BLaER1 treated with 17β-estradiol and CSF1 and Interleukin-3, amounts not matched to agents 10 nM and 100 nM (cell line): ENCODE results near the gene SETD3.
A peak's percentile ranks its signal among the peaks of the same experiment; 100 is the strongest.

ENCODE experiments used
- H3K27ac ChIP-seq, 11 experiments: shearing (Covaris generic); formaldehyde crosslinking; 2 replicates each; pipeline ENCODE4 v1.8.1; 2022
- H3K27me3 ChIP-seq, 11 experiments: shearing (Covaris generic); formaldehyde crosslinking; 2 replicates each; pipeline ENCODE4 v1.8.1; 2022
- H3K36me3 ChIP-seq, 11 experiments: shearing (Covaris generic); formaldehyde crosslinking; 2 replicates each; pipeline ENCODE4 v1.8.1; 2022
- H3K4me1 ChIP-seq, 10 experiments: shearing (Covaris generic); formaldehyde crosslinking; 2 replicates each; pipeline ENCODE4 v1.8.1; 2022
- H3K4me2 ChIP-seq, 11 experiments: shearing (Covaris generic); formaldehyde crosslinking; 2 replicates each; pipeline ENCODE4 v1.8.1; 2022
- H3K4me3 ChIP-seq, 10 experiments: shearing (Covaris generic); formaldehyde crosslinking; 2 replicates each; pipeline ENCODE4 v1.8.1; 2022
- H3K9ac ChIP-seq, 11 experiments: shearing (Covaris generic); formaldehyde crosslinking; 2 replicates each; pipeline ENCODE4 v1.8.1; 2022
- H3K9me3 ChIP-seq, 11 experiments: shearing (Covaris generic); formaldehyde crosslinking; replicated peaks in 1 of 11; 2 replicates each; pipeline ENCODE4 v1.8.1; 2022
- H4K20me1 ChIP-seq, 11 experiments: shearing (Covaris generic); formaldehyde crosslinking; 2 replicates each; pipeline ENCODE4 v1.8.1; 2022
- Cebpa-rat ChIP-seq, 11 experiments: shearing (Covaris generic); IDR thresholded peaks; 2 replicates each; pipeline ENCODE4 v1.8.1; 2022

Gene SETD3

DNA sequence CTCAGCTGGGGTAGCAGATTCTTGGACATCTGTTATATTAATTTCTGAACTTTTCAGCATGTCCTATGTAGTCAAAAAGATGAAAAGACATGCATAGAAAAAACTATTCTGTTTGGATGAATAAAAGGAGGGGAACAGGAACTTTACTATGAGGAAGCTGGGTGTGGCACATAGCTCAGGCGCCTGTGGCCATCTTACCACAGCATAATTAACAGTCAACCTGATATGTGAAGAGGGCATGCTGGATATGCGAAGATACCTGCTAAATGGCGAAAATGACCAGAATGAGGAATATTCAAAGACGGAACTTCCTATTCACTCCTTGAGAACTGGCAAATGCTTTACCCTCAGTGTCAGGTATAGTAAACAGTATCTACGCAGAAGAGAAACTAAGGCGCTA lies 18.4 kb downstream of the SETD3 start:
- no peaks in the 10 kb centered on the region for H3K27me3 ChIP-seq
- H3K4me2 ChIP-seq: peak overlapping the region in 2 of 11 experiments; percentile 31 to 32; a peak in 4 of 22 replicates
- H3K36me3 ChIP-seq: peaks cover 92 to 100% (median 98%) of the 10 kb centered on the region in 11 experiments

GRCh38 chr14:99461411-99462085 lies 19.1 kb downstream of the SETD3 start:
- Histone ChIP-seq H4K20me1 (peaks cover 37 to 92% (median 74%) of the 10 kb centered on the region in 11 experiments; a peak in 21 of 22 replicates), H3K4me3 (no peak overlapping the region), H3K36me3 (peaks cover 98 to 100% (median 100%) of the 10 kb centered on the region in 11 experiments), H3K4me2 (peak overlapping the region in 1 of 11 experiments; percentile 32; a peak in 1 of 22 replicates), H3K4me1 (peaks cover 0 to 11% (median 5%) of the 10 kb centered on the region in 10 experiments; a peak in 11 of 20 replicates), H3K27ac (no peak overlapping the region), H3K27me3 (no peaks in the 10 kb centered on the region), H3K9ac (no peak overlapping the region), H3K9me3 (no peaks in the 10 kb centered on the region)
- TF ChIP-seq Cebpa-rat (IDR thresholded peaks at IDR 0.05): no peak

More for the DNA sequence above, 18.4 kb downstream of the SETD3 start:
- peaks cover 43 to 92% (median 77%) of the 10 kb centered on the region in 11 experiments for H4K20me1 ChIP-seq
- no peaks in the 10 kb centered on the region for H3K9me3 ChIP-seq
- no peak for TF ChIP-seq Cebpa-rat (IDR thresholded peaks at IDR 0.05)
- H3K27ac ChIP-seq: no peak overlapping the region
- H3K9ac ChIP-seq: no peak overlapping the region
- peaks cover under 1 to 11% (median 10%) of the 10 kb centered on the region in 10 experiments for H3K4me1 ChIP-seq
- no peak overlapping the region for H3K4me3 ChIP-seq

GRCh38 chr14:99460793-99461192 lies 19.9 kb downstream of the SETD3 start:
- Histone ChIP-seq H3K36me3 (peaks cover 98 to 100% (median 99%) of the 10 kb centered on the region in 11 experiments), H4K20me1 (peaks cover 29 to 89% (median 68%) of the 10 kb centered on the region in 11 experiments; a peak in 21 of 22 replicates), H3K4me2 (no peak overlapping the region), H3K4me1 (peaks cover 0 to 11% (median 0%) of the 10 kb centered on the region in 10 experiments; a peak in 7 of 20 replicates), H3K9me3 (no peaks in the 10 kb centered on the region), H3K4me3 (no peak overlapping the region), H3K9ac (no peak overlapping the region), H3K27ac (no peak overlapping the region), H3K27me3 (no peaks in the 10 kb centered on the region)
- TF ChIP-seq Cebpa-rat (IDR thresholded peaks at IDR 0.05): no peak

GRCh38 chr14:99459481-99460100 lies 21.1 kb downstream of the SETD3 start:
- H3K9me3 ChIP-seq: no peaks in the 10 kb centered on the region
- peaks cover 98 to 100% (median 99%) of the 10 kb centered on the region in 11 experiments for H3K36me3 ChIP-seq
- peaks cover 0 to 11% (median 0%) of the 10 kb centered on the region in 10 experiments; a peak in 7 of 20 replicates for H3K4me1 ChIP-seq
- peaks cover 23 to 89% (median 63%) of the 10 kb centered on the region in 11 experiments; a peak in 21 of 22 replicates for H4K20me1 ChIP-seq
- H3K9ac ChIP-seq: no peak overlapping the region
- no peak overlapping the region for H3K4me2 ChIP-seq
- H3K27me3 ChIP-seq: no peaks in the 10 kb centered on the region
- no peak overlapping the region for H3K27ac ChIP-seq
- no peak overlapping the region for H3K4me3 ChIP-seq
- no peak for TF ChIP-seq Cebpa-rat (IDR thresholded peaks at IDR 0.05)

- TF ChIP-seq Cebpa-rat (IDR thresholded peaks at IDR 0.05): no peak
- H4K20me1 ChIP-seq: peaks cover 16 to 90% (median 68%) of the 10 kb centered on the region in 11 experiments; a peak in 20 of 22 replicates
- H3K27me3 ChIP-seq: no peaks in the 10 kb centered on the region
- no peaks in the 10 kb centered on the region for H3K9me3 ChIP-seq
- H3K9ac ChIP-seq: no peak overlapping the region
- no peak overlapping the region for H3K27ac ChIP-seq
- H3K4me3 ChIP-seq: no peak overlapping the region
- peaks cover 0 to 17% (median 10%) of the 10 kb centered on the region in 10 experiments; a peak in 9 of 20 replicates for H3K4me1 ChIP-seq
- peaks cover 97 to 100% (median 100%) of the 10 kb centered on the region in 11 experiments for H3K36me3 ChIP-seq
- H3K4me2 ChIP-seq: no peak overlapping the region
These were observed 26.4 kb downstream of the SETD3 start for GRCh38 chr14:99454246-99454645.

- no peak for TF ChIP-seq Cebpa-rat (IDR thresholded peaks at IDR 0.05)
- Histone ChIP-seq H3K9ac (no peak overlapping the region), H3K27ac (no peak overlapping the region), H3K9me3 (no peaks in the 10 kb centered on the region), H3K4me1 (peaks cover 0 to 17% (median 10%) of the 10 kb centered on the region in 10 experiments; a peak in 9 of 20 replicates), H3K4me3 (no peak overlapping the region), H4K20me1 (peaks cover 21 to 92% (median 70%) of the 10 kb centered on the region in 11 experiments; a peak in 19 of 22 replicates), H3K27me3 (no peaks in the 10 kb centered on the region), H3K36me3 (peaks cover 97 to 100% (median 100%) of the 10 kb centered on the region in 11 experiments), H3K4me2 (no peak overlapping the region; a peak in 1 of 22 replicates)
These were observed 27.7 kb downstream of the SETD3 start for GRCh38 chr14:99452968-99453367.

GRCh38 chr14:99451234-99451633 lies 29.4 kb downstream of the SETD3 start:
- H3K9ac ChIP-seq: no peak overlapping the region
- no peaks in the 10 kb centered on the region for H3K27me3 ChIP-seq
- H4K20me1 ChIP-seq: peaks cover 21 to 96% (median 77%) of the 10 kb centered on the region in 11 experiments; a peak in 19 of 22 replicates
- H3K4me1 ChIP-seq: peaks cover 0 to 17% (median 10%) of the 10 kb centered on the region in 10 experiments; a peak in 9 of 20 replicates
- peaks cover 98 to 100% (median 100%) of the 10 kb centered on the region in 11 experiments for H3K36me3 ChIP-seq
- H3K9me3 ChIP-seq: no peaks in the 10 kb centered on the region
- H3K4me2 ChIP-seq: no peak overlapping the region
- no peak overlapping the region for H3K4me3 ChIP-seq
- H3K27ac ChIP-seq: no peak overlapping the region
- TF ChIP-seq Cebpa-rat (IDR thresholded peaks at IDR 0.05): no peak

GRCh38 chr14:99450266-99450665 lies 30.4 kb downstream of the SETD3 start:
- H3K4me2 ChIP-seq: no peak overlapping the region
- H3K4me3 ChIP-seq: no peak overlapping the region
- peaks cover 98 to 100% (median 100%) of the 10 kb centered on the region in 11 experiments for H3K36me3 ChIP-seq
- no peak overlapping the region for H3K9ac ChIP-seq
- no peak overlapping the region for H3K27ac ChIP-seq
- H4K20me1 ChIP-seq: peaks cover 22 to 98% (median 84%) of the 10 kb centered on the region in 11 experiments; a peak in 19 of 22 replicates
- H3K27me3 ChIP-seq: no peaks in the 10 kb centered on the region
- no peak for TF ChIP-seq Cebpa-rat (IDR thresholded peaks at IDR 0.05)
- no peaks in the 10 kb centered on the region for H3K9me3 ChIP-seq
- peaks cover 0 to 17% (median 10%) of the 10 kb centered on the region in 10 experiments; a peak in 9 of 20 replicates for H3K4me1 ChIP-seq

GRCh38 chr14:99447739-99448138 lies 32.9 kb downstream of the SETD3 start:
- no peak for TF ChIP-seq Cebpa-rat (IDR thresholded peaks at IDR 0.05)
- H3K27me3 ChIP-seq: no peaks in the 10 kb centered on the region
- peaks cover 20 to 99% (median 75%) of the 10 kb centered on the region in 11 experiments; a peak in 20 of 22 replicates for H4K20me1 ChIP-seq
- peaks cover 93 to 100% (median 100%) of the 10 kb centered on the region in 11 experiments for H3K36me3 ChIP-seq
- no peak overlapping the region for H3K4me3 ChIP-seq
- H3K27ac ChIP-seq: no peak overlapping the region
- H3K9me3 ChIP-seq: no peaks in the 10 kb centered on the region
- no peak overlapping the region for H3K4me2 ChIP-seq
- peaks cover 0 to 12% (median 6%) of the 10 kb centered on the region in 10 experiments; a peak in 9 of 20 replicates for H3K4me1 ChIP-seq
- no peak overlapping the region; a peak in 1 of 22 replicates for H3K9ac ChIP-seq
